Measurements from ENCODE around the gene AMDHD2.

AMDHD2 gene

DNA sequence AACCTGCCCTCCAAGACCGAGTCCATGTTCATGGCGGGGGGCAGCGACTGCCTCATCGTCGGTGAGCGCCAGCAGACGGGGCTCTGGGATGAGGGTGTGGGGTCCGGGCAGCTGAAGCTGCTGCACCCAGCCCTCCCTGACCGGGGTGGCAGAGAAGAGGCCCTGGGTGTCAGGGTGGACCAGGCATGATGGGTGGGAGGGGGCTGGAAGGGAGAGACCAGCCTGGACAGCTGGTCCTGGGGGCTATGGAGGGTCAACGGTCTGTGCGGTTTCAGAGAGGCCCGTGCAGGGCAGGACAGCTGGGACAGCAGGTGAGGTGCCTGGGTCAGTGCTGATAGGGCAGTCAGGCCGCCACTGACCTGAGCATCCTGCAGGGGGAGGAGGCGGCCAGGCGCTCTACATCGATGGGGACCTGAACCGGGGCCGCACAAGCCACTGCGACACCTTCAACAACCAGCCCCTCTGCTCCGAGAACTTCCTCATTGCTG, 19.7 kb upstream of the AMDHD2 start:
- no peak for DNase-seq (ENCODE audit: low read depth)
- H3K4me3 ChIP-seq (ENCODE audit: low read depth, low read length): no peak overlapping the region
- no peak for TF ChIP-seq CTCF (IDR thresholded peaks at IDR 0.05; ENCODE audit: insufficient read depth, low read depth, low read length, missing control alignments)

DNA sequence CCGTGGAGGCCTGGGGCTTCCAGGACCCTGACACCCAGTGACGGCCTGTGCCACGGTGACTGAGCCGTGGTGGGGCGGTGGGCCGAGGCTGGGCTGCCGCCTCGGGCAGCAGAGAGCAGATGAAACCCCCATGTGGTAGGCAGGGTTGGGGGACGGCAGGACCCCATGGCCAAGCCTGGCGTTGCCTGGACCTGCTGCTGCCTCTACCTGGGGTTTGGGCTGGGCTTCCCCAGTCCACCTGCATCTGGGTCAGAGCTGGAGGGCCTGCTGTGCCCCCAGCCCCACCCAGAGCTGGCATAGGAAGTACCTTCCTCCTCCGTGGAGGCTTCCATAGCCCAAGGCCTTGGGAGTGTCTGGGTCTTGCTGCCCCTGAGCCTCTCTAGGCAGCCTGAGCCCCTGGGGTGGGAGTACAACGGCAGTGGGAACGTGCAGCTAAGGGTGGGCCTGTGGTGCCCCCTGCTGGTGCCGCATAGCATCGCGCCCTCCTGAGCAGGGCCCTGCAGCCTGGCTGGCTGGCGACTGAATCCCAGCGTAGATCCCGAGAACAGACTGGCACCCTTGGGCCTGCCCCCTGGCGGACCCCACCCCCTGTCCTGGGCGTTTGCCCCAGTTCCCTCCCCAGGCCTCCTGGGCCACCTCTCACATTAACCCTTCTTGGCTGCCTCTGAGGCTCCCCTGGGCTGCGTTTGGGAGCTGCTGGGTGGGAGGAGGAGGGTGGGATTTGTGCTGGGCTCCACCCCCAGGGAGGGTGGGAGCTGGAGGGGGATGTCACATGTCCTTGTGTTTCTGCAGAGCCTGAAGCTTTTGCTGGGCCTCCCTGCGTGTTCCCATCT, 19.0 kb upstream of the AMDHD2 start:
- no peak overlapping the region for H3K4me3 ChIP-seq (ENCODE audit: low read depth, low read length)
- peak; percentile 81 for DNase-seq (ENCODE audit: low read depth)
- TF ChIP-seq CTCF (IDR thresholded peaks at IDR 0.05; ENCODE audit: insufficient read depth, low read depth, low read length, missing control alignments): peak; percentile 98

- DNase-seq (ENCODE audit: low read depth): no peak
- no peak for TF ChIP-seq CTCF (IDR thresholded peaks at IDR 0.05; ENCODE audit: insufficient read depth, low read depth, low read length, missing control alignments)
- H3K4me3 ChIP-seq (ENCODE audit: low read depth, low read length): no peak overlapping the region
Observed at GRCh38 chr16:2501946-2502895, 17.9 kb upstream of the AMDHD2 start.

GRCh38 chr16:2505695-2506094, 14.5 kb upstream of the AMDHD2 start:
- no peak for DNase-seq (ENCODE audit: low read depth)
- TF ChIP-seq CTCF (IDR thresholded peaks at IDR 0.05; ENCODE audit: insufficient read depth, low read depth, low read length, missing control alignments): no peak
- no peak overlapping the region for H3K4me3 ChIP-seq (ENCODE audit: low read depth, low read length)

GRCh38 chr16:2507052-2507659, 13.0 kb upstream of the AMDHD2 start:
- peak; percentile 79 for DNase-seq (ENCODE audit: low read depth)
- H3K4me3 ChIP-seq (ENCODE audit: low read depth, low read length): no peak overlapping the region
- peak; percentile 14 for TF ChIP-seq CTCF (IDR thresholded peaks at IDR 0.05; ENCODE audit: insufficient read depth, low read depth, low read length, missing control alignments)

GRCh38 chr16:2507665-2508064, 12.5 kb upstream of the AMDHD2 start:
- no peak for TF ChIP-seq CTCF (IDR thresholded peaks at IDR 0.05; ENCODE audit: insufficient read depth, low read depth, low read length, missing control alignments)
- DNase-seq (ENCODE audit: low read depth): no peak
- H3K4me3 ChIP-seq (ENCODE audit: low read depth, low read length): no peak overlapping the region

Data from GM12865 (cell line).